H9 (cell line): Measurements from ENCODE around the gene IRF4. TPM values are rescaled to one million over a fixed set of nuclear protein-coding genes. Genes with fewer than 3 reads are reported as not detected.

Experiments used
- DNase-seq: peaks from one replicate; pipeline ENCODE4 v3.0.0-alpha.2; 2017
- H2AFZ ChIP-seq: one replicate; pipeline ENCODE4 v1.6.1; 2013; ENCODE audit warnings: mild to moderate bottlenecking, low read length, control low read depth, moderate library complexity
- H2AK5ac ChIP-seq: 2 replicates; pipeline ENCODE4 v1.6.1; 2013; ENCODE audit warnings: low read length, control low read depth, mixed read lengths; ENCODE audit not compliant: insufficient read length
- H2BK120ac ChIP-seq: one replicate; pipeline ENCODE4 v1.6.1; 2013; ENCODE audit warnings: low read depth, mild to moderate bottlenecking, low read length, control low read depth, inconsistent platforms; ENCODE audit not compliant: poor library complexity, severe bottlenecking
- H2BK12ac ChIP-seq: 2 replicates; pipeline ENCODE4 v1.6.1; 2013; ENCODE audit warnings: low read length, control low read depth, mixed read lengths, low read depth; ENCODE audit not compliant: insufficient read length
- H2BK15ac ChIP-seq: 2 replicates; pipeline ENCODE4 v1.6.1; 2013; ENCODE audit warnings: low read depth, low read length, control low read depth
- H2BK20ac ChIP-seq: one replicate; pipeline ENCODE4 v1.6.1; 2013; ENCODE audit warnings: low read depth, mild to moderate bottlenecking, low read length, control low read depth, inconsistent platforms; ENCODE audit not compliant: poor library complexity, severe bottlenecking
- H2BK5ac ChIP-seq: 2 replicates; pipeline ENCODE4 v1.6.1; 2013; ENCODE audit warnings: low read length, control low read depth, mixed read lengths; ENCODE audit not compliant: insufficient read length
- H3K14ac ChIP-seq: 2 replicates; pipeline ENCODE4 v1.6.1; 2013; ENCODE audit warnings: low read length, control low read depth; ENCODE audit not compliant: insufficient read depth
- H3K18ac ChIP-seq: 2 replicates; pipeline ENCODE4 v1.6.1; 2013; ENCODE audit warnings: low read depth, mild to moderate bottlenecking, mixed read lengths, low read length, control low read depth; ENCODE audit not compliant: insufficient read length
- H3K23ac ChIP-seq: 2 replicates; pipeline ENCODE4 v1.6.1; 2013; ENCODE audit warnings: low read length, control low read depth, mixed read lengths, low read depth; ENCODE audit not compliant: insufficient read length
- H3K23me2 ChIP-seq: 2 replicates; pipeline ENCODE4 v1.6.1; 2013; ENCODE audit warnings: low read depth, mild to moderate bottlenecking, mixed read lengths, low read length, control low read depth; ENCODE audit not compliant: insufficient read length, poor library complexity, severe bottlenecking
- H3K27ac ChIP-seq: 2 replicates; pipeline ENCODE4 v1.5.1; 2013; ENCODE audit warnings: low read length, control low read depth, mixed read lengths, low read depth; ENCODE audit not compliant: insufficient read length
- H3K27me3 ChIP-seq: 2 replicates; pipeline ENCODE4 v1.6.1; 2013; ENCODE audit warnings: low read length, control low read depth, inconsistent platforms; ENCODE audit not compliant: insufficient read depth
- H3K4ac ChIP-seq: 2 replicates; pipeline ENCODE4 v1.6.1; 2013; ENCODE audit warnings: low read depth, mild to moderate bottlenecking, control low read depth, inconsistent platforms, low read length, moderate library complexity
- H3K4me1 ChIP-seq: 2 replicates; pipeline ENCODE4 v1.6.1; 2013; ENCODE audit warnings: low read length, control low read depth, inconsistent platforms; ENCODE audit not compliant: insufficient read depth
- H3K4me2 ChIP-seq: 2 replicates; pipeline ENCODE4 v1.6.1; 2013; ENCODE audit warnings: low read length, control low read depth, mixed read lengths; ENCODE audit not compliant: insufficient read length, insufficient read depth
- H3K56ac ChIP-seq: 2 replicates; pipeline ENCODE4 v1.6.1; 2013; ENCODE audit warnings: low read depth, mild to moderate bottlenecking, mixed read lengths, low read length, control low read depth; ENCODE audit not compliant: insufficient read length
- H3K79me1 ChIP-seq: 2 replicates; pipeline ENCODE4 v1.6.1; 2013; ENCODE audit warnings: low read depth, mild to moderate bottlenecking, moderate library complexity, low read length, control low read depth, inconsistent platforms; ENCODE audit not compliant: insufficient read depth, poor library complexity, severe bottlenecking
- H3K79me2 ChIP-seq: 2 replicates; pipeline ENCODE4 v1.6.1; 2013; ENCODE audit warnings: low read length, control low read depth, inconsistent platforms; ENCODE audit not compliant: insufficient read depth
- H3K9ac ChIP-seq: 2 replicates; pipeline ENCODE4 v1.6.1; 2013; ENCODE audit warnings: low read length, control low read depth, mixed read lengths; ENCODE audit not compliant: insufficient read length; ENCODE audit errors: extremely low read depth
- H3K9me3 ChIP-seq: one replicate; pipeline ENCODE4 v1.6.1; 2013; ENCODE audit warnings: low read depth, low read length, inconsistent platforms; ENCODE audit not compliant: control insufficient read depth
- H3T11ph ChIP-seq: one replicate; pipeline ENCODE4 v1.6.1; 2013; ENCODE audit warnings: mild to moderate bottlenecking, low read length, control low read depth, inconsistent platforms
- H4K20me1 ChIP-seq: one replicate; pipeline ENCODE4 v1.6.1; 2013; ENCODE audit not compliant: control insufficient read depth, insufficient read length, insufficient read depth
- H4K5ac ChIP-seq: 2 replicates; pipeline ENCODE4 v1.6.1; 2013; ENCODE audit warnings: low read depth, mild to moderate bottlenecking, mixed read lengths, low read length, control low read depth; ENCODE audit not compliant: insufficient read length
- H4K8ac ChIP-seq: replicated peaks from 2 replicates; pipeline ENCODE4 v1.6.1; 2013; ENCODE audit warnings: low read length, control low read depth, mixed read lengths, low read depth; ENCODE audit not compliant: insufficient read length
- H4K91ac ChIP-seq: 2 replicates; pipeline ENCODE4 v1.6.1; 2013; ENCODE audit warnings: low read depth, mild to moderate bottlenecking, moderate library complexity, mixed read lengths, low read length, control low read depth; ENCODE audit not compliant: insufficient read length
- H3K27ac Mint-ChIP-seq, 3 experiments: 2 replicates in 2 of 3; 3 replicates in 1 of 3; pipeline ENCODE4 v1.8.0; 2020 to 2021; ENCODE audit warnings: mixed read lengths in 3 of 3, mild to moderate bottlenecking in 1 of 3, moderate library complexity in 1 of 3
- H3K27me3 Mint-ChIP-seq: 2 replicates; pipeline ENCODE4 v1.8.0; 2021; ENCODE audit warnings: low read depth, mild to moderate bottlenecking, moderate library complexity, mixed read lengths
- H3K36me3 Mint-ChIP-seq, 3 experiments: 2 replicates in 2 of 3; 3 replicates in 1 of 3; pipeline ENCODE4 v1.8.0; 2020 to 2021; ENCODE audit warnings: low read depth in 3 of 3, mixed read lengths in 3 of 3; ENCODE audit not compliant: insufficient read depth in 1 of 3
- H3K4me1 Mint-ChIP-seq, 2 experiments: 2 replicates each; pipeline ENCODE4 v1.8.0; 2020; ENCODE audit warnings: mixed read lengths in 2 of 2
- H3K4me3 Mint-ChIP-seq, 2 experiments: 2 replicates in 1 of 2; 3 replicates in 1 of 2; pipeline ENCODE4 v1.8.0; 2020 to 2021; ENCODE audit warnings: mild to moderate bottlenecking in 2 of 2, mixed read lengths in 2 of 2, moderate library complexity in 1 of 2
- H3K9me3 Mint-ChIP-seq, 2 experiments: 2 replicates in 1 of 2; 3 replicates in 1 of 2; pipeline ENCODE4 v1.8.0; 2020; ENCODE audit warnings: mild to moderate bottlenecking in 2 of 2, mixed read lengths in 2 of 2, moderate library complexity in 1 of 2
- CTCF ChIP-seq: fragments of 200-600 bp; sonication (generic); conservative IDR thresholded peaks from 3 replicates; pipeline ENCODE4 v1.8.0; 2021; ENCODE audit warnings: antibody characterized with exemption, mild to moderate bottlenecking
- WGBS: extraction: QIAGEN DNeasy Blood & Tissue Kit; methylation state at CpG from one replicate; pipeline ENCODE4 v1.1.7; 2013; ENCODE audit warnings: missing lambda C conversion rate, low lambda C conversion rate, mixed read lengths; ENCODE audit not compliant: insufficient read length; ENCODE audit errors: extremely low coverage; 5-methylcytosine and 5-hydroxymethylcytosine counted together
- total RNA-seq: library from RNA; stranded (reverse); gene quantifications from 2 replicates; pipeline ENCODE4 v1.2.1, GENCODE V29; 2021

IRF4 gene
- total RNA-seq, 1 experiment from 2014 or later: 0.31 TPM

GRCh38 chr6:362231-362923 is 29.2 kb upstream of the IRF4 start:
- WGBS: 71% methylated on average over 3 of the region's 14 CpGs
- Histone ChIP-seq H2AFZ (no peak overlapping the region), H2BK12ac (no peak overlapping the region), H3K27ac (no peak overlapping the region), H3K9me3 (peaks cover 77% of the 10 kb centered on the region), H3K23ac (no peak overlapping the region), H2AK5ac (no peak overlapping the region), H3K23me2 (no peaks in the 10 kb centered on the region), H2BK5ac (no peak overlapping the region), H2BK120ac (no peak overlapping the region), H3K4me1 (no peaks in the 10 kb centered on the region), H3K4ac (no peak overlapping the region), H2BK20ac (no peak overlapping the region), H3K4me2 (no peak overlapping the region), H3T11ph (no peak overlapping the region), H4K5ac (no peak overlapping the region), H3K9ac (no peak overlapping the region), H3K79me2 (no peaks in the 10 kb centered on the region), H3K56ac (no peak overlapping the region), H2BK15ac (no peak overlapping the region), H4K20me1 (no peaks in the 10 kb centered on the region), H3K14ac (no peak overlapping the region), H3K18ac (no peak overlapping the region), H3K27me3 (no peaks in the 10 kb centered on the region), H4K8ac (no peak overlapping the region), H4K91ac (no peak overlapping the region), H3K79me1 (no peaks in the 10 kb centered on the region)
- Mint-ChIP-seq H3K9me3 (peaks cover 94 to 98% of the 10 kb centered on the region in 2 experiments), H3K27ac (no peak overlapping the region), H3K4me3 (no peak overlapping the region), H3K27me3 (peaks cover 21% of the 10 kb centered on the region), H3K4me1 (no peaks in the 10 kb centered on the region), H3K36me3 (peaks cover 25 to 35% (median 34%) of the 10 kb centered on the region in 3 experiments)
- TF ChIP-seq CTCF: no peak
- DNase-seq: no peak
